ENCODE results near the gene TMEM259.

The TMEM259 gene

DNA sequence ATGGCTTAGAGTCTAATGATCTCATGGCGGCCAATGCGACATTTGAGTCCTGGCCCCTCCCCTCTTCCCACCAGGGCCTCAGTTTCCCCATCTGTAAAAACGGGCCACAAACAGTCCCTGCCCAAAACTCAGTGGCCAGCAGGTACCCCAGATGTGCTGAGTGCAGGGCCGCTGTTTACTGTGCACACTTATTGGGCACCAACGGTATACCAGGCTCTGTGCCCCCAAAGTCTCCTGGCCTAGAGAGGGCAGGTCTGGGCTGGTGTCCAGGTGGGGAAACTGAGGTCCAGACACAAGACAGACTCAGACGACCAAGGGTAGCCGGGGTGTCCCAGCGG, 60.4 kb downstream of the TMEM259 start:
- DNase-seq (ENCODE audit: low read depth), result no peak

DNA sequence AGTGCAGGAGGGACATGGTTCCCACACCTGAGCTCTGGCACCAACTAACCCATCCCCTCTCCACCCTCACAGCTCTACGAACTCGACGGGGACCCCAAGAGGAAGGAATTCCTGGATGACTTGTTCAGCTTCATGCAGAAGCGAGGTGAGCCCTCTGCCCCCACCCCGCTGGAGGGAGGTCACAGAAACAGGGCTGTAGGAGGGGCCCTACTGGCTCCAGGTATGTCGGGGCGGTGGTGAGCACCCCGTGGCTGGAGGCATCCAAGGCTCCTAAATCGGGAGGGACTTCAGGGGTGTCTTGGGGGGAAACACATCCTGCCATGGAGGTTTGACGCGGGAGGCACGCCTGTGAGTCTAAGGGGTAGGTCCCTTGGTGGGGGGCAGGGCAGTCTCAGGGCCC, 60.9 kb downstream of the TMEM259 start:
- DNase-seq (ENCODE audit: low read depth), result no peak

All from stimulated activated CD8-positive, alpha-beta memory T cell treated with anti-CD3 and anti-CD28 coated beads, Interleukin-4, amount 100 ng/mL, for 24 hours (primary cell).